AG04450 (cell line): ENCODE data around the gene MARK2. TPM values are rescaled to one million over a fixed set of nuclear protein-coding genes. Genes with fewer than 3 reads are reported as not detected.

ENCODE experiments used
- CTCF ChIA-PET: fragments of 300-600, 350-600 bp; formaldehyde crosslinking; extraction: SDS; loops from one replicate; lab custom pipeline; 2022; ENCODE audit warnings: antibody characterized with exemption, inconsistent platforms; lab: Charles Lee
- POLR2A ChIA-PET: fragments of 350-600 bp; formaldehyde crosslinking; extraction: SDS; loops from one replicate; lab custom pipeline; 2021; ENCODE audit warnings: antibody characterized with exemption, inconsistent platforms; lab: Yijun Ruan, JAX
- DNase-seq: peaks from one replicate; pipeline ENCODE4 v3.0.0-alpha.2; 2011; ENCODE audit warnings: low read depth, low spot score
- H3K27ac ChIP-seq: one replicate; pipeline ENCODE4 v1.5.1; 2012; ENCODE audit warnings: low read depth, low read length, control low read depth
- H3K27me3 ChIP-seq: one replicate; pipeline ENCODE4 v1.6.0; 2012; ENCODE audit warnings: low read length; ENCODE audit not compliant: control insufficient read depth, insufficient read depth
- H3K4me3 ChIP-seq: 2 replicates; pipeline ENCODE4 v1.5.1; 2011; ENCODE audit warnings: mild to moderate bottlenecking, low read depth, low read length, control low read depth
- H3K9me3 ChIP-seq: 2 replicates; pipeline ENCODE4 v1.5.1; 2012; ENCODE audit warnings: low read length; ENCODE audit not compliant: control insufficient read depth, insufficient read depth
- polyA plus RNA-seq: library from polyadenylated mRNA; depleted of rRNA; stranded (reverse); fragments of >200 nt; gene quantifications from 2 replicates; pipeline ENCODE4 v1.2.3, GENCODE V29; 2011
- TF ChIP-seq, protein P1 (sequence below): IDR thresholded peaks from 2 replicates; pipeline ENCODE4 v1.5.1; 2011; ENCODE audit warnings: low read depth, low read length, control low read depth, inconsistent platforms

Gene MARK2
- polyA plus RNA-seq, 1 experiment: 16.5 TPM

DNA sequence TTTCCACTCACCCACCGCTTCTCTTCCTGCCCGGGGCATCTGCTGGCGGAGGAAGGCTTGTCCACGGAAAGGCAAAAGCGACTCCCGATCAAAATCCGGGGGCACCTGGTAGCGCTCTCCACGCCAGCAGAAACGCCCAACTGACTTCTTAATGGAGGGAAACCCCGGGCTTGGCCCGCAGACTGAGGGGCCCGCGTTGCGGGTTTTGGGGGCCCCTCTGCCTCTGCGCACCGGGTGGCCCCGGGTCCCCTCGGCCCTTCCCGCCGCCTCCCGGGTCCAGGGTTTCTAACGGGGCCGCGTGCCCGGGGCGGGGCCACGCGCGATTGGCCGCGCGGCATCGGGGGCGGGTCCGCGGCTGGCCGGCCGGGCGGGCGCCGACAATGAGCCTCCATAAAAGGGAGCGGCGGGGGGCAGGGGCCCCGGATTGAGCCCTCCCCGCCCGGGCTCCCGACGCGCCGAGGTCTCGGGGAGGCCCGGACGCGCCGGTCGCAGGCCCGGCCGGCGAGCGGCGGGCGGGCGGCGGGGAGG, 25.8 kb upstream of the MARK2 start, which contains the start of gene SPINDOC:
TSS of gene SPINDOC (plus strand) at position 422 of the 528 bp plus-strand sequence. CDS start 231 bp downstream, outside the sequence.
- H3K9me3 ChIP-seq: no peaks in the 10 kb centered on the region; the same call in 1 of the 2 replicates
- DNase-seq: no peak
- peak within 1 kb of the TSS; percentile 39 for H3K27ac ChIP-seq
- CTCF ChIA-PET: interaction anchor here (0.6 to 1.3 kb wide), 4 partner anchors 24 to 175 kb away, joined by 3 to 6 read pairs (median 4); partner anchors contain the start of gene ZFTA
- no peaks in the 10 kb centered on the region for H3K27me3 ChIP-seq
- TF ChIP-seq, protein P1, sequence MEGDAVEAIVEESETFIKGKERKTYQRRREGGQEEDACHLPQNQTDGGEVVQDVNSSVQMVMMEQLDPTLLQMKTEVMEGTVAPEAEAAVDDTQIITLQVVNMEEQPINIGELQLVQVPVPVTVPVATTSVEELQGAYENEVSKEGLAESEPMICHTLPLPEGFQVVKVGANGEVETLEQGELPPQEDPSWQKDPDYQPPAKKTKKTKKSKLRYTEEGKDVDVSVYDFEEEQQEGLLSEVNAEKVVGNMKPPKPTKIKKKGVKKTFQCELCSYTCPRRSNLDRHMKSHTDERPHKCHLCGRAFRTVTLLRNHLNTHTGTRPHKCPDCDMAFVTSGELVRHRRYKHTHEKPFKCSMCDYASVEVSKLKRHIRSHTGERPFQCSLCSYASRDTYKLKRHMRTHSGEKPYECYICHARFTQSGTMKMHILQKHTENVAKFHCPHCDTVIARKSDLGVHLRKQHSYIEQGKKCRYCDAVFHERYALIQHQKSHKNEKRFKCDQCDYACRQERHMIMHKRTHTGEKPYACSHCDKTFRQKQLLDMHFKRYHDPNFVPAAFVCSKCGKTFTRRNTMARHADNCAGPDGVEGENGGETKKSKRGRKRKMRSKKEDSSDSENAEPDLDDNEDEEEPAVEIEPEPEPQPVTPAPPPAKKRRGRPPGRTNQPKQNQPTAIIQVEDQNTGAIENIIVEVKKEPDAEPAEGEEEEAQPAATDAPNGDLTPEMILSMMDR: no peak
- POLR2A ChIA-PET: interaction anchor here (1.5 kb wide), 1 partner anchor 44 kb away, joined by 5 read pairs; the partner anchor contains the start of gene ZFTA
- H3K4me3 ChIP-seq: peak within 1 kb of the TSS; percentile 95

DNA sequence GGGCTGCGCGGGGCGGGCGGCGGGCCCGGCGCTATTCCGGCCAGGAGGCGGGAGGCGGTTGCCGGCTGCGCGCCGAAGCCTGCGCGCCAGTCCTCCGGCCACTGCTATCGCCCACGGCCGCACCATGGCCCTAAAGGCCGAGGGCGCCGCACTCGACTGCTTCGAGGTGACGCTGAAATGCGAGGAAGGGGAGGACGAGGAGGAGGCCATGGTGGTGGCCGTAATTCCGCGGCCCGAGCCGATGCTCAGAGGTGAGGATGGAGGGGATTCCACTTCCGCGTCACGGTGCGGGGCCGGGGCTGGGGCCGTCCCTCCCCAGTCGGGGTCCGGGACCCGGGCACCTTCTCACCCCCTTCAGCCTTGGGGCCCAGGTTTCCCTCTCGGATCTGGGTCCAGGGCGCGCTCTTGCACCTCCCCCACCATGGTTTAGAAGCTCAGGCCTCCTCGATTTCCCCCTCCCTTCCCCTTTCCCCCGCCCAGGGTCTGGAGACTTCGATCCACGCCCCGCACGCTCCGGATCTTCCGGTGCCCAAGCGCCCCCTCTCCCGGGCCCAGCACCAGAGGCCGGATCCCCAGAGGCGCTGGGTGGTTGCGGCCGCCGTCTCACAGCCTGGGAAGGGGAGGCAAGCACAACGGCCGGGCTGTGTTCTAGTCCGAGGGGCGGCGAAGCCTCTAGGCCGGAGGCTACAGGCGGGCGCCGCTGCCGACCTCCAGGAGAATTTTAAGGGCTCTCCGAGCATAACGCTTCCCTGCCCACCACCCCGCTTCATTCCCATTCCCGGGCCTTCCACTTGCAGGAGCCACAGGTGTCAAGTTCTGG, 25.1 kb upstream of the MARK2 start:
- POLR2A ChIA-PET: interaction anchor here (0.6 to 1.5 kb wide), 3 partner anchors 45 to 160 kb away, joined by 3 to 5 read pairs (median 4); partner anchors contain the start of genes COX8A and ZFTA
- no peaks in the 10 kb centered on the region; the same call in 1 of the 2 replicates for H3K9me3 ChIP-seq
- H3K27me3 ChIP-seq: no peaks in the 10 kb centered on the region
- H3K4me3 ChIP-seq: peak overlapping the region; percentile 95
- CTCF ChIA-PET: interaction anchor here (1.0 kb wide), 1 partner anchor 46 kb away, joined by 5 read pairs; the partner anchor contains the start of gene ZFTA
- H3K27ac ChIP-seq: peak overlapping the region; percentile 39
- TF ChIP-seq, protein P1: no peak
- no peak for DNase-seq

GRCh38 chr11:63814383-63814736, 24.6 kb upstream of the MARK2 start:
- POLR2A ChIA-PET: interaction anchor here (0.6 to 1.5 kb wide), 3 partner anchors 45 to 160 kb away, joined by 3 to 5 read pairs (median 4); partner anchors contain the start of genes COX8A and ZFTA
- Histone ChIP-seq H3K9me3 (no peaks in the 10 kb centered on the region; the same call in 1 of the 2 replicates), H3K27ac (no peak overlapping the region), H3K27me3 (no peaks in the 10 kb centered on the region), H3K4me3 (peak overlapping the region; percentile 95)
- TF ChIP-seq, protein P1: no peak
- CTCF ChIA-PET: interaction anchor here (0.6 to 1.0 kb wide), 2 partner anchors 47 to 81 kb away, joined by 5 to 6 read pairs; partner anchors contain the start of gene ZFTA
- no peak for DNase-seq

- no peaks in the 10 kb centered on the region; the same call in 1 of the 2 replicates for H3K9me3 ChIP-seq
- ChIA-PET POLR2A (no interaction called here), CTCF (no interaction called here)
Observed at GRCh38 chr11:63816166-63816565, 22.7 kb upstream of the MARK2 start.

More at GRCh38 chr11:63816166-63816565, 22.7 kb upstream of the MARK2 start:
- Histone ChIP-seq H3K4me3 (no peak overlapping the region), H3K27me3 (no peaks in the 10 kb centered on the region), H3K27ac (no peak overlapping the region)
- TF ChIP-seq, protein P1: no peak
- DNase-seq: no peak
